K562 (cell line): Measurements from ENCODE around the gene PRDM2. TPM values are rescaled to one million over a fixed set of nuclear protein-coding genes. Genes with fewer than 3 reads are reported as not detected.

Experiments
- ATAC-seq: fragments of 200-7000 bp; cut with Tn5 transposase; 3 replicates; pipeline ENCODE4 v1.9.1; 2020; ENCODE audit warnings: moderate library complexity
- BruUV-seq: library from RNA; stranded (reverse); fragments of 400-500 nt; replicated peaks from 2 replicates; lab custom pipeline; 2021; lab: Mats Ljungman, UMichigan
- CTCF ChIA-PET: fragments of 300-600 bp; formaldehyde crosslinking; extraction: SDS; loops from one replicate; lab custom pipeline; 2021; ENCODE audit warnings: low intra/inter-chr PET ratio; lab: Yijun Ruan, JAX
- POLR2A ChIA-PET: fragments of 300-600, 350-650 bp; sonication (Branson Sonifier 250); formaldehyde crosslinking; extraction: SDS; loops from one replicate; lab custom pipeline; 2021; ENCODE audit warnings: antibody characterized with exemption, inconsistent platforms; lab: Yijun Ruan, JAX
- DNase-seq, 4 experiments: peaks; one replicate each; pipeline versions ENCODE4 v3.0.0 to v3.0.0-alpha.2; 2011 to 2018; ENCODE audit warnings: low spot score in 3 of 4, mixed read lengths in 3 of 4; ENCODE audit errors: extremely low read depth in 1 of 4
- FAIRE-seq: peaks from 2 replicates; lab custom pipeline; 2011; peaks lifted over from hg19 to GRCh38; lab: Jason Lieb, UNC
- H2AFZ ChIP-seq: 2 replicates; pipeline ENCODE4 v1.6.0; 2011; ENCODE audit warnings: low read depth, low read length, control low read depth, inconsistent platforms
- H3K27ac ChIP-seq: fragments of 200-600 bp; 3 replicates; pipeline ENCODE4 v1.8.0; 2011; ENCODE audit warnings: low read depth, mild to moderate bottlenecking, control low read depth, inconsistent platforms, low read length, moderate library complexity, mixed read lengths; ENCODE audit errors: extremely low read depth
- H3K27me3 ChIP-seq, 2 experiments: fragments of 300-600 bp in 1 of 2; 2 replicates in 1 of 2; 3 replicates in 1 of 2; pipeline versions ENCODE4 v1.6.0 to v1.8.0; 2011; ENCODE audit warnings: inconsistent platforms in 2 of 2, low read length in 2 of 2, mild to moderate bottlenecking in 1 of 2, mixed read lengths in 1 of 2, moderate library complexity in 1 of 2; ENCODE audit not compliant: control insufficient read depth in 2 of 2, insufficient read depth in 2 of 2
- H3K36me3 ChIP-seq: fragments of 300-600 bp; 3 replicates; pipeline ENCODE4 v1.8.0; 2011; ENCODE audit warnings: mild to moderate bottlenecking, low read length, inconsistent platforms; ENCODE audit not compliant: control insufficient read depth, insufficient read depth
- H3K4me1 ChIP-seq, 2 experiments: fragments of 200-600 bp in 1 of 2; replicated peaks in 1 of 2; 2 replicates in 1 of 2; 3 replicates in 1 of 2; pipeline versions ENCODE4 v1.5.1 to v1.8.0; 2011; ENCODE audit warnings: inconsistent platforms in 2 of 2, low read length in 2 of 2, mild to moderate bottlenecking in 1 of 2, mixed read lengths in 1 of 2, moderate library complexity in 1 of 2; ENCODE audit not compliant: control insufficient read depth in 2 of 2, insufficient read depth in 2 of 2
- H3K4me2 ChIP-seq: 2 replicates; pipeline ENCODE4 v1.6.1; 2011; ENCODE audit warnings: low read length, control low read depth, inconsistent platforms, mixed read lengths; ENCODE audit not compliant: insufficient read depth
- H3K4me3 ChIP-seq: fragments of 200-600 bp; sonication (generic), shearing (Covaris generic); 2 replicates; pipeline ENCODE4 v1.5.1; 2016; ENCODE audit warnings: control low read depth, inconsistent platforms
- H3K79me2 ChIP-seq: fragments of 200-600 bp; 3 replicates; pipeline ENCODE4 v1.8.0; 2011; ENCODE audit warnings: low read length, inconsistent platforms; ENCODE audit not compliant: control insufficient read depth, insufficient read depth
- H3K9ac ChIP-seq, 2 experiments: 2 replicates each; pipeline versions ENCODE4 v1.6.0 to v1.6.1; 2011; ENCODE audit warnings: low read depth in 2 of 2, low read length in 2 of 2, control low read depth in 1 of 2, inconsistent platforms in 1 of 2, mild to moderate bottlenecking in 1 of 2, mixed read lengths in 1 of 2; ENCODE audit not compliant: insufficient read depth in 1 of 2
- H3K9me1 ChIP-seq: one replicate; pipeline ENCODE4 v1.6.0; 2011; ENCODE audit warnings: inconsistent platforms, mild to moderate bottlenecking, low read length, moderate library complexity; ENCODE audit not compliant: control insufficient read depth, insufficient read depth
- H3K9me3 ChIP-seq: replicated peaks from 2 replicates; pipeline ENCODE4 v1.5.1; 2011; ENCODE audit warnings: low read depth, low read length, inconsistent platforms; ENCODE audit not compliant: control insufficient read depth, insufficient read depth
- H4K20me1 ChIP-seq: replicated peaks from 2 replicates; pipeline ENCODE4 v1.6.1; 2011; ENCODE audit warnings: low read length, inconsistent platforms, mixed read lengths; ENCODE audit not compliant: control insufficient read depth, insufficient read depth
- CBFA2T3 ChIP-seq: fragments of 450-650 bp; IDR thresholded peaks from 2 replicates; pipeline ENCODE4 v1.6.1; 2017
- CBFB ChIP-seq: sonication (generic); formaldehyde crosslinking; IDR thresholded peaks from 2 replicates; pipeline ENCODE4 v1.4.0; 2020; ENCODE audit warnings: mild to moderate bottlenecking, missing genetic modification reagents
- COPS2 ChIP-seq: fragments of 450-650 bp; conservative IDR thresholded peaks from 2 replicates; pipeline ENCODE4 v1.6.1; 2016; ENCODE audit warnings: mild to moderate bottlenecking, moderate library complexity
- JUND ChIP-seq, 2 experiments: IDR thresholded peaks; 2 replicates in 1 of 2; 3 replicates in 1 of 2; pipeline ENCODE4 v1.6.1; 2011; ENCODE audit warnings: borderline replicate concordance in 2 of 2, low read depth in 2 of 2, low read length in 2 of 2, improper control_type of control experiment in 1 of 2, missing biosample characterization in 1 of 2, missing genetic modification characterization in 1 of 2, missing genetic modification reagents in 1 of 2
- KAT8 ChIP-seq: fragments of 450-650 bp; IDR thresholded peaks from 2 replicates; pipeline ENCODE4 v1.6.1; 2016; ENCODE audit warnings: low read depth, mild to moderate bottlenecking
- SOX6 ChIP-seq: fragments of 450-650 bp; IDR thresholded peaks from 2 replicates; pipeline ENCODE4 v1.6.1; 2014; ENCODE audit warnings: mild to moderate bottlenecking
- TCF7 ChIP-seq: sonication (generic); IDR thresholded peaks from 2 replicates; pipeline ENCODE4 v1.6.1; 2016; ENCODE audit warnings: antibody characterized with exemption, borderline replicate concordance
- ZNF217 ChIP-seq: sonication (generic); formaldehyde crosslinking; IDR thresholded peaks from 2 replicates; pipeline ENCODE4 v1.8.0; 2022; ENCODE audit warnings: mild to moderate bottlenecking, missing genetic modification reagents
- ZNF561 ChIP-seq: fragments of 450-650 bp; formaldehyde crosslinking; conservative IDR thresholded peaks from 2 replicates; pipeline ENCODE4 v1.4.0; 2020; ENCODE audit warnings: mild to moderate bottlenecking, moderate library complexity
- WGBS: fragments of 100-300 bp; shearing (Covaris generic); methylation state at CpG from one replicate; pipeline ENCODE4 v1.1.6; 2016; ENCODE audit warnings: low coverage, mixed read lengths; ENCODE audit not compliant: insufficient coverage; ENCODE audit errors: missing lambda C conversion rate; 5-methylcytosine and 5-hydroxymethylcytosine counted together
- in situ Hi-C: fragments of 300-500 bp; cut with MboI; formaldehyde crosslinking; loops from 4 replicates; pipeline ENCODE4 v1.15.0; 2018; ENCODE audit warnings: inconsistent platforms, mixed read lengths
- intact Hi-C: fragments of 100-400 bp; cut with micrococcal nuclease; formaldehyde crosslinking; loops from 2 replicates; pipeline ENCODE4 v1.14.2; 2022
- polyA plus RNA-seq, 8 experiments: library from polyadenylated mRNA; depleted of rRNA in 4 of 8; stranded (reverse) in 5 of 8; unstranded in 3 of 8; fragments of >200 nt; fragmentation: Nextera tagmentation in 2 of 8; fragmentation: Illumina TruSeq in 1 of 8; extraction: Ambion mirVana in 2 of 8; extraction: Trizol in 1 of 8; gene quantifications; 2 replicates each; pipeline versions ENCODE4 v1.2.1 to v1.2.3, GENCODE V29; 2011 to 2014; ENCODE audit warnings: inconsistent platforms in 1 of 8, missing spikeins in 1 of 8
- total RNA-seq, 7 experiments: library from RNA; depleted of rRNA in 6 of 7; stranded (reverse); fragments of >200 nt in 6 of 7; fragmentation: Illumina TruSeq in 2 of 7; extraction: Trizol in 2 of 7; gene quantifications; 2 replicates each; pipeline versions ENCODE4 v1.2.1 to v1.2.3, GENCODE V29; 2011 to 2021; ENCODE audit warnings: low replicate concordance in 1 of 7
- TF ChIP-seq, protein P1 (sequence below): sonication (generic); formaldehyde crosslinking; IDR thresholded peaks from 2 replicates; pipeline ENCODE4 v1.8.1; 2023; ENCODE audit warnings: mild to moderate bottlenecking, missing genetic modification reagents
- TF ChIP-seq, protein P2 (sequence below): fragments of 200-800 bp; sonication (Bioruptor generic); IDR thresholded peaks from 2 replicates; pipeline ENCODE4 v1.6.1; 2017; ENCODE audit warnings: missing genetic modification characterization, missing compliant biosample characterization

PRDM2 gene
- total and polyA plus RNA-seq, 9 of the 15 experiments (the other 6 are each of a cell fraction or from before 2014, with no cell fraction given), result 5.4 to 27.6 (median 12.5) TPM

DNA sequence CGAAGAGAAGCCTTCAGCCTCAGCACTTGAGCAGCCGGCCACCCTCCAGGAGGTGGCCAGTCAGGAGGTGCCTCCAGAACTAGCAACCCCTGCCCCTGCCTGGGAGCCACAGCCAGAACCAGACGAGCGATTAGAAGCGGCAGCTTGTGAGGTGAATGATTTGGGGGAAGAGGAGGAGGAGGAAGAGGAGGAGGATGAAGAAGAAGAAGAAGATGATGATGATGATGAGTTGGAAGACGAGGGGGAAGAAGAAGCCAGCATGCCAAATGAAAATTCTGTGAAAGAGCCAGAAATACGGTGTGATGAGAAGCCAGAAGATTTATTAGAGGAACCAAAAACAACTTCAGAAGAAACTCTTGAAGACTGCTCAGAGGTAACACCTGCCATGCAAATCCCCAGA lies 78.4 kb downstream of the PRDM2 start:
- POLR2A ChIA-PET, result no interaction called here
- no peak for TF ChIP-seq SOX6
- TF ChIP-seq ZNF561 (CRISPR knock-in tag), result no peak
- TF ChIP-seq JUND (IDR thresholded peaks at IDR 0.05; ENCODE audit: borderline replicate concordance, low read depth, low read length), result no peak
- no peak for TF ChIP-seq JUND (tag; IDR thresholded peaks at IDR 0.05; ENCODE audit: borderline replicate concordance, low read depth, low read length)
- TF ChIP-seq KAT8, result no peak
- TF ChIP-seq, protein P1, sequence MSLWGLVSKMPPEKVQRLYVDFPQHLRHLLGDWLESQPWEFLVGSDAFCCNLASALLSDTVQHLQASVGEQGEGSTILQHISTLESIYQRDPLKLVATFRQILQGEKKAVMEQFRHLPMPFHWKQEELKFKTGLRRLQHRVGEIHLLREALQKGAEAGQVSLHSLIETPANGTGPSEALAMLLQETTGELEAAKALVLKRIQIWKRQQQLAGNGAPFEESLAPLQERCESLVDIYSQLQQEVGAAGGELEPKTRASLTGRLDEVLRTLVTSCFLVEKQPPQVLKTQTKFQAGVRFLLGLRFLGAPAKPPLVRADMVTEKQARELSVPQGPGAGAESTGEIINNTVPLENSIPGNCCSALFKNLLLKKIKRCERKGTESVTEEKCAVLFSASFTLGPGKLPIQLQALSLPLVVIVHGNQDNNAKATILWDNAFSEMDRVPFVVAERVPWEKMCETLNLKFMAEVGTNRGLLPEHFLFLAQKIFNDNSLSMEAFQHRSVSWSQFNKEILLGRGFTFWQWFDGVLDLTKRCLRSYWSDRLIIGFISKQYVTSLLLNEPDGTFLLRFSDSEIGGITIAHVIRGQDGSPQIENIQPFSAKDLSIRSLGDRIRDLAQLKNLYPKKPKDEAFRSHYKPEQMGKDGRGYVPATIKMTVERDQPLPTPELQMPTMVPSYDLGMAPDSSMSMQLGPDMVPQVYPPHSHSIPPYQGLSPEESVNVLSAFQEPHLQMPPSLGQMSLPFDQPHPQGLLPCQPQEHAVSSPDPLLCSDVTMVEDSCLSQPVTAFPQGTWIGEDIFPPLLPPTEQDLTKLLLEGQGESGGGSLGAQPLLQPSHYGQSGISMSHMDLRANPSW (CRISPR knock-in tag), result no peak
- TF ChIP-seq, protein P2, sequence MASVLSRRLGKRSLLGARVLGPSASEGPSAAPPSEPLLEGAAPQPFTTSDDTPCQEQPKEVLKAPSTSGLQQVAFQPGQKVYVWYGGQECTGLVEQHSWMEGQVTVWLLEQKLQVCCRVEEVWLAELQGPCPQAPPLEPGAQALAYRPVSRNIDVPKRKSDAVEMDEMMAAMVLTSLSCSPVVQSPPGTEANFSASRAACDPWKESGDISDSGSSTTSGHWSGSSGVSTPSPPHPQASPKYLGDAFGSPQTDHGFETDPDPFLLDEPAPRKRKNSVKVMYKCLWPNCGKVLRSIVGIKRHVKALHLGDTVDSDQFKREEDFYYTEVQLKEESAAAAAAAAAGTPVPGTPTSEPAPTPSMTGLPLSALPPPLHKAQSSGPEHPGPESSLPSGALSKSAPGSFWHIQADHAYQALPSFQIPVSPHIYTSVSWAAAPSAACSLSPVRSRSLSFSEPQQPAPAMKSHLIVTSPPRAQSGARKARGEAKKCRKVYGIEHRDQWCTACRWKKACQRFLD (CRISPR knock-in tag), result no peak
- TF ChIP-seq TCF7, result no peak
- TF ChIP-seq COPS2, result no peak
- TF ChIP-seq CBFA2T3, result no peak
- no peak for TF ChIP-seq ZNF217
- no peak for TF ChIP-seq CBFB (CRISPR knock-in tag)

More for the DNA sequence above, 78.4 kb downstream of the PRDM2 start:
- H3K27ac ChIP-seq, result no peak overlapping the region
- BruUV-seq, result no TSS peak
- peaks cover 2% of the 10 kb centered on the region; the same call in 1 of the 3 replicates for H3K79me2 ChIP-seq
- no peaks in the 10 kb centered on the region for H3K4me1 ChIP-seq
- 0 out of 2 replicates have a peak, but pooled peaks cover 7% of the 10 kb centered on the region for H4K20me1 ChIP-seq
- CTCF ChIA-PET, result no interaction called here
- in situ Hi-C loops, result no loop called here
- WGBS, result 98% methylated on average over 4 of the region's 7 CpGs
- no peaks in the 10 kb centered on the region for H3K9me1 ChIP-seq
- H2AFZ ChIP-seq, result no peak overlapping the region
- no peak for DNase-seq
- intact Hi-C loops, result no loop called here
- FAIRE-seq, result no peak
- ATAC-seq, result no peak
- no peak overlapping the region for H3K4me3 ChIP-seq
- no peak overlapping the region for H3K9ac ChIP-seq
- no peaks in the 10 kb centered on the region for H3K9me3 ChIP-seq
- peaks cover 88% of the 10 kb centered on the region for H3K36me3 ChIP-seq
- no peak overlapping the region for H3K4me2 ChIP-seq
- H3K27me3 ChIP-seq, result no peaks in the 10 kb centered on the region
